K562 (cell line): Measurements from ENCODE around the gene SUFU. TPM values are rescaled to one million over a fixed set of nuclear protein-coding genes. Genes with fewer than 3 reads are reported as not detected.

Experiments
- ATAC-seq: fragments of 200-7000 bp; cut with Tn5 transposase; 3 replicates; pipeline ENCODE4 v1.9.1; 2020; ENCODE audit warnings: moderate library complexity
- BruUV-seq: library from RNA; stranded (reverse); fragments of 400-500 nt; replicated peaks from 2 replicates; lab custom pipeline; 2021; lab: Mats Ljungman, UMichigan
- CTCF ChIA-PET: fragments of 300-600 bp; formaldehyde crosslinking; extraction: SDS; loops from one replicate; lab custom pipeline; 2021; ENCODE audit warnings: low intra/inter-chr PET ratio; lab: Yijun Ruan, JAX
- POLR2A ChIA-PET: fragments of 300-600, 350-650 bp; sonication (Branson Sonifier 250); formaldehyde crosslinking; extraction: SDS; loops from one replicate; lab custom pipeline; 2021; ENCODE audit warnings: antibody characterized with exemption, inconsistent platforms; lab: Yijun Ruan, JAX
- DNase-seq, 4 experiments: peaks; one replicate each; pipeline versions ENCODE4 v3.0.0 to v3.0.0-alpha.2; 2011 to 2018; ENCODE audit warnings: low spot score in 3 of 4, mixed read lengths in 3 of 4; ENCODE audit errors: extremely low read depth in 1 of 4
- FAIRE-seq: peaks from 2 replicates; lab custom pipeline; 2011; peaks lifted over from hg19 to GRCh38; lab: Jason Lieb, UNC
- H2AFZ ChIP-seq: 2 replicates; pipeline ENCODE4 v1.6.0; 2011; ENCODE audit warnings: low read depth, low read length, control low read depth, inconsistent platforms
- H3K27ac ChIP-seq: fragments of 200-600 bp; 3 replicates; pipeline ENCODE4 v1.8.0; 2011; ENCODE audit warnings: low read depth, mild to moderate bottlenecking, control low read depth, inconsistent platforms, low read length, moderate library complexity, mixed read lengths; ENCODE audit errors: extremely low read depth
- H3K27me3 ChIP-seq, 2 experiments: fragments of 300-600 bp in 1 of 2; 2 replicates in 1 of 2; 3 replicates in 1 of 2; pipeline versions ENCODE4 v1.6.0 to v1.8.0; 2011; ENCODE audit warnings: inconsistent platforms in 2 of 2, low read length in 2 of 2, mild to moderate bottlenecking in 1 of 2, mixed read lengths in 1 of 2, moderate library complexity in 1 of 2; ENCODE audit not compliant: control insufficient read depth in 2 of 2, insufficient read depth in 2 of 2
- H3K36me3 ChIP-seq: fragments of 300-600 bp; 3 replicates; pipeline ENCODE4 v1.8.0; 2011; ENCODE audit warnings: mild to moderate bottlenecking, low read length, inconsistent platforms; ENCODE audit not compliant: control insufficient read depth, insufficient read depth
- H3K4me1 ChIP-seq, 2 experiments: fragments of 200-600 bp in 1 of 2; replicated peaks in 1 of 2; 2 replicates in 1 of 2; 3 replicates in 1 of 2; pipeline versions ENCODE4 v1.5.1 to v1.8.0; 2011; ENCODE audit warnings: inconsistent platforms in 2 of 2, low read length in 2 of 2, mild to moderate bottlenecking in 1 of 2, mixed read lengths in 1 of 2, moderate library complexity in 1 of 2; ENCODE audit not compliant: control insufficient read depth in 2 of 2, insufficient read depth in 2 of 2
- H3K4me2 ChIP-seq: 2 replicates; pipeline ENCODE4 v1.6.1; 2011; ENCODE audit warnings: low read length, control low read depth, inconsistent platforms, mixed read lengths; ENCODE audit not compliant: insufficient read depth
- H3K4me3 ChIP-seq: fragments of 200-600 bp; sonication (generic), shearing (Covaris generic); 2 replicates; pipeline ENCODE4 v1.5.1; 2016; ENCODE audit warnings: control low read depth, inconsistent platforms
- H3K79me2 ChIP-seq: fragments of 200-600 bp; 3 replicates; pipeline ENCODE4 v1.8.0; 2011; ENCODE audit warnings: low read length, inconsistent platforms; ENCODE audit not compliant: control insufficient read depth, insufficient read depth
- H3K9ac ChIP-seq, 2 experiments: 2 replicates each; pipeline versions ENCODE4 v1.6.0 to v1.6.1; 2011; ENCODE audit warnings: low read depth in 2 of 2, low read length in 2 of 2, control low read depth in 1 of 2, inconsistent platforms in 1 of 2, mild to moderate bottlenecking in 1 of 2, mixed read lengths in 1 of 2; ENCODE audit not compliant: insufficient read depth in 1 of 2
- H3K9me1 ChIP-seq: one replicate; pipeline ENCODE4 v1.6.0; 2011; ENCODE audit warnings: inconsistent platforms, mild to moderate bottlenecking, low read length, moderate library complexity; ENCODE audit not compliant: control insufficient read depth, insufficient read depth
- H3K9me3 ChIP-seq: replicated peaks from 2 replicates; pipeline ENCODE4 v1.5.1; 2011; ENCODE audit warnings: low read depth, low read length, inconsistent platforms; ENCODE audit not compliant: control insufficient read depth, insufficient read depth
- H4K20me1 ChIP-seq: replicated peaks from 2 replicates; pipeline ENCODE4 v1.6.1; 2011; ENCODE audit warnings: low read length, inconsistent platforms, mixed read lengths; ENCODE audit not compliant: control insufficient read depth, insufficient read depth
- ARNT ChIP-seq, 2 experiments: fragments of 450-650 bp; IDR thresholded peaks; 2 replicates each; pipeline ENCODE4 v1.6.1; 2016; ENCODE audit warnings: mild to moderate bottlenecking in 1 of 2
- KLF13 ChIP-seq: fragments of 450-650 bp; IDR thresholded peaks from 2 replicates; pipeline ENCODE4 v1.6.1; 2016; ENCODE audit warnings: missing genetic modification characterization, low read depth, mild to moderate bottlenecking, missing compliant biosample characterization, moderate library complexity, borderline replicate concordance
- MEIS2 ChIP-seq: fragments of 450-650 bp; IDR thresholded peaks from 2 replicates; pipeline ENCODE4 v1.6.1; 2014; ENCODE audit warnings: mild to moderate bottlenecking; ENCODE audit not compliant: partially characterized antibody
- NR1H2 ChIP-seq: sonication (generic); formaldehyde crosslinking; IDR thresholded peaks from 2 replicates; pipeline ENCODE4 v1.4.0; 2020; ENCODE audit warnings: mild to moderate bottlenecking, missing genetic modification reagents
- POLR2A ChIP-seq: fragments of 450-650 bp; conservative IDR thresholded peaks from 2 replicates; pipeline ENCODE4 v1.6.1; 2016
- TAF15 ChIP-seq: fragments of 200-400 bp; formaldehyde crosslinking; IDR thresholded peaks from 2 replicates; pipeline ENCODE4 v1.6.1; 2017; ENCODE audit warnings: mild to moderate bottlenecking, low read depth, low read length, moderate library complexity
- ZNF316 ChIP-seq: fragments of 450-650 bp; IDR thresholded peaks from 2 replicates; pipeline ENCODE4 v1.6.1; 2016
- ZNF77 ChIP-seq: fragments of 250-450 bp; sonication (Bioruptor Pico); IDR thresholded peaks from 2 replicates; pipeline ENCODE4 v1.5.0; 2020
- WGBS: fragments of 100-300 bp; shearing (Covaris generic); methylation state at CpG from one replicate; pipeline ENCODE4 v1.1.6; 2016; ENCODE audit warnings: low coverage, mixed read lengths; ENCODE audit not compliant: insufficient coverage; ENCODE audit errors: missing lambda C conversion rate; 5-methylcytosine and 5-hydroxymethylcytosine counted together
- in situ Hi-C: fragments of 300-500 bp; cut with MboI; formaldehyde crosslinking; loops from 4 replicates; pipeline ENCODE4 v1.15.0; 2018; ENCODE audit warnings: inconsistent platforms, mixed read lengths
- intact Hi-C: fragments of 100-400 bp; cut with micrococcal nuclease; formaldehyde crosslinking; loops from 2 replicates; pipeline ENCODE4 v1.14.2; 2022
- polyA plus RNA-seq, 8 experiments: library from polyadenylated mRNA; depleted of rRNA in 4 of 8; stranded (reverse) in 5 of 8; unstranded in 3 of 8; fragments of >200 nt; fragmentation: Nextera tagmentation in 2 of 8; fragmentation: Illumina TruSeq in 1 of 8; extraction: Ambion mirVana in 2 of 8; extraction: Trizol in 1 of 8; gene quantifications; 2 replicates each; pipeline versions ENCODE4 v1.2.1 to v1.2.3, GENCODE V29; 2011 to 2014; ENCODE audit warnings: inconsistent platforms in 1 of 8, missing spikeins in 1 of 8
- total RNA-seq, 7 experiments: library from RNA; depleted of rRNA in 6 of 7; stranded (reverse); fragments of >200 nt in 6 of 7; fragmentation: Illumina TruSeq in 2 of 7; extraction: Trizol in 2 of 7; gene quantifications; 2 replicates each; pipeline versions ENCODE4 v1.2.1 to v1.2.3, GENCODE V29; 2011 to 2021; ENCODE audit warnings: low replicate concordance in 1 of 7
- TF ChIP-seq, protein P1 (sequence below): fragments of 250-450 bp; sonication (Bioruptor Pico); IDR thresholded peaks from 2 replicates; pipeline ENCODE4 v1.8.0; 2021; ENCODE audit warnings: borderline replicate concordance, mild to moderate bottlenecking, moderate library complexity; ENCODE audit not compliant: poor library complexity, severe bottlenecking
- TF ChIP-seq, protein P2 (sequence below): sonication (generic); formaldehyde crosslinking; IDR thresholded peaks from 2 replicates; pipeline ENCODE4 v1.8.0; 2023; ENCODE audit warnings: mild to moderate bottlenecking, missing genetic modification reagents

SUFU gene
- total and polyA plus RNA-seq, 9 of the 15 experiments (the other 6 are each of a cell fraction or from before 2014, with no cell fraction given) = 0.59 to 6.3 (median 0.82) TPM

GRCh38 chr10:102632394-102633111 lies 128.8 kb downstream of the SUFU start:
- ATAC-seq = no peak
- no peak for DNase-seq
- FAIRE-seq = no peak
- Histone ChIP-seq H3K4me1 (peaks cover 0 to 7% of the 10 kb centered on the region in 2 experiments; a peak in 3 of 5 replicates), H3K27ac (no peak overlapping the region), H3K79me2 (no peaks in the 10 kb centered on the region), H3K27me3 (no peaks in the 10 kb centered on the region), H3K9ac (peak overlapping the region in 1 of 2 experiments; percentile 26; a peak in 2 of 4 replicates), H2AFZ (no peak overlapping the region), H3K9me3 (no peaks in the 10 kb centered on the region), H3K36me3 (0 out of 3 replicates have a peak, but pooled peaks cover 3% of the 10 kb centered on the region), H3K4me3 (no peak overlapping the region), H3K4me2 (no peak overlapping the region), H3K9me1 (no peaks in the 10 kb centered on the region)
- 41% methylated on average over 5 of the region's 5 CpGs for WGBS
- no TSS peak for BruUV-seq
- POLR2A ChIA-PET = interaction anchor here (1.2 kb wide), 1 partner anchor 14 kb away, joined by 5 read pairs; no protein-coding TSS in a partner anchor
- intact Hi-C loops = no loop called here
- in situ Hi-C loops = no loop called here
- CTCF ChIA-PET = no interaction called here
- TF ChIP-seq ZNF77 (CRISPR knock-in tag) (no peak), NR1H2 (CRISPR knock-in tag) (no peak), ZNF316 (no peak), KLF13 (no peak), POLR2A (no peak), TAF15 (no peak), ARNT (IDR thresholded peaks at IDR 0.05) (no peak), MEIS2 (no peak)
- TF ChIP-seq, protein P1, sequence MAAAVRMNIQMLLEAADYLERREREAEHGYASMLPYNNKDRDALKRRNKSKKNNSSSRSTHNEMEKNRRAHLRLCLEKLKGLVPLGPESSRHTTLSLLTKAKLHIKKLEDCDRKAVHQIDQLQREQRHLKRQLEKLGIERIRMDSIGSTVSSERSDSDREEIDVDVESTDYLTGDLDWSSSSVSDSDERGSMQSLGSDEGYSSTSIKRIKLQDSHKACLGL (CRISPR knock-in tag) = no peak
- TF ChIP-seq, protein P2, sequence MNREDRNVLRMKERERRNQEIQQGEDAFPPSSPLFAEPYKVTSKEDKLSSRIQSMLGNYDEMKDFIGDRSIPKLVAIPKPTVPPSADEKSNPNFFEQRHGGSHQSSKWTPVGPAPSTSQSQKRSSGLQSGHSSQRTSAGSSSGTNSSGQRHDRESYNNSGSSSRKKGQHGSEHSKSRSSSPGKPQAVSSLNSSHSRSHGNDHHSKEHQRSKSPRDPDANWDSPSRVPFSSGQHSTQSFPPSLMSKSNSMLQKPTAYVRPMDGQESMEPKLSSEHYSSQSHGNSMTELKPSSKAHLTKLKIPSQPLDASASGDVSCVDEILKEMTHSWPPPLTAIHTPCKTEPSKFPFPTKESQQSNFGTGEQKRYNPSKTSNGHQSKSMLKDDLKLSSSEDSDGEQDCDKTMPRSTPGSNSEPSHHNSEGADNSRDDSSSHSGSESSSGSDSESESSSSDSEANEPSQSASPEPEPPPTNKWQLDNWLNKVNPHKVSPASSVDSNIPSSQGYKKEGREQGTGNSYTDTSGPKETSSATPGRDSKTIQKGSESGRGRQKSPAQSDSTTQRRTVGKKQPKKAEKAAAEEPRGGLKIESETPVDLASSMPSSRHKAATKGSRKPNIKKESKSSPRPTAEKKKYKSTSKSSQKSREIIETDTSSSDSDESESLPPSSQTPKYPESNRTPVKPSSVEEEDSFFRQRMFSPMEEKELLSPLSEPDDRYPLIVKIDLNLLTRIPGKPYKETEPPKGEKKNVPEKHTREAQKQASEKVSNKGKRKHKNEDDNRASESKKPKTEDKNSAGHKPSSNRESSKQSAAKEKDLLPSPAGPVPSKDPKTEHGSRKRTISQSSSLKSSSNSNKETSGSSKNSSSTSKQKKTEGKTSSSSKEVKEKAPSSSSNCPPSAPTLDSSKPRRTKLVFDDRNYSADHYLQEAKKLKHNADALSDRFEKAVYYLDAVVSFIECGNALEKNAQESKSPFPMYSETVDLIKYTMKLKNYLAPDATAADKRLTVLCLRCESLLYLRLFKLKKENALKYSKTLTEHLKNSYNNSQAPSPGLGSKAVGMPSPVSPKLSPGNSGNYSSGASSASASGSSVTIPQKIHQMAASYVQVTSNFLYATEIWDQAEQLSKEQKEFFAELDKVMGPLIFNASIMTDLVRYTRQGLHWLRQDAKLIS (CRISPR knock-in tag) = no peak
- TF ChIP-seq, all 486 proteins: peak for 0
- H4K20me1 ChIP-seq = no peaks in the 10 kb centered on the region
